Hematopoietic multipotent progenitor cell treated with erythropoietin and hydrocortisone succinate and interleukin-3 and kit ligand, for 17 days (in vitro differentiated cells): ENCODE measurements around the gene SOCS1.
A peak's percentile ranks its signal among the peaks of the same experiment; 100 is the strongest.

Source experiments
- DNase-seq: peaks from one replicate; pipeline ENCODE4 v3.0.0-alpha.2; 2015; ENCODE audit warnings: low spot score

SOCS1 gene

GRCh38 chr16:11260596-11260966, 4.6 kb upstream of the SOCS1 start:
- no peak for DNase-seq

GRCh38 chr16:11259655-11260595, 3.9 kb upstream of the SOCS1 start:
- no peak for DNase-seq

DNA sequence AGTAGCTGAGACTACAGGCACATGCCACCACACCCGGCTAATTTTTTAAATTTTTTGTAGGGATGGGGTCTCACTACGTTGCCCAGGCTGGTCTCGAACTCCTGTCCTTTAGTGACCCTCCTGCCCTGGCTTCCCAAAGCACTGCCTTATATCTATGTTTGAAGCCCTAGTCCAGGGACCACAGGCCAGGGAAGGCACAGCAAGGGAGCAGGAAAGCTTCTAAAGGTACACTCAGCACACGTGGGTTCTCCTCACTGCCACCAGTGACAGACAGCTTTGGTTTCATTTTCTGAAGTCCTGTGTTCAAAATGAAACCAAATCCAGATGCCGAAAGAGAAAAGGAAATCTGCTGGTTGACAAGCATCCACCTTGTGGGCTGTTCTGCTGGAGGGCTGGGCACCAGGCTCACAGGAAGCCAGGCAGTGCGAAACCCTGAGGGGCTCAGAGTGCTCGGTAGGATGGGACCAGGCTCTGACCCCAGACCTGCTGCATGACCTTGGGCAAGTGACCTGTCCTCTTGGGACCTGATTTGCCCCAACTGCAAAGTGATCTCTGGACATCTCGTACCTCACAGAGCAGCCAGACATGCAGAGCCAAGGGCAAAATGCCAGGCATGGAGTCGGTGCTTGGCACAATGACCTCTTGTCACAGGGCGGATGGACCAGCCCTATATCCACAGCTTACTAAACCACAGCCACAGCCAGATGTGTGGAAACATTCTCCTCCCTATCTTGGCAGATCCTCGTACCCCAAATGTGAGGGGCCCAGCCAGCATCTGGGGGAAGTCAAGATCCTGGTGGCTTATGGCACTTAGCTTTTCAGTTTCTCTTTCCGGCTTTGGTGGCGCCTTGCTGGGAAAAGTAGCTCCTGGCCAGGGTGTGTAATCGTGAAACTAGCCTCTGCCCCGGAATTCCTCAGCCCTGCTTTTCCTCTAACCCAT, 2.8 kb upstream of the SOCS1 start:
- DNase-seq = no peak

- peak; percentile 57 for DNase-seq
Observed at GRCh38 chr16:11257131-11257938, 1.3 kb upstream of the SOCS1 start.

DNA sequence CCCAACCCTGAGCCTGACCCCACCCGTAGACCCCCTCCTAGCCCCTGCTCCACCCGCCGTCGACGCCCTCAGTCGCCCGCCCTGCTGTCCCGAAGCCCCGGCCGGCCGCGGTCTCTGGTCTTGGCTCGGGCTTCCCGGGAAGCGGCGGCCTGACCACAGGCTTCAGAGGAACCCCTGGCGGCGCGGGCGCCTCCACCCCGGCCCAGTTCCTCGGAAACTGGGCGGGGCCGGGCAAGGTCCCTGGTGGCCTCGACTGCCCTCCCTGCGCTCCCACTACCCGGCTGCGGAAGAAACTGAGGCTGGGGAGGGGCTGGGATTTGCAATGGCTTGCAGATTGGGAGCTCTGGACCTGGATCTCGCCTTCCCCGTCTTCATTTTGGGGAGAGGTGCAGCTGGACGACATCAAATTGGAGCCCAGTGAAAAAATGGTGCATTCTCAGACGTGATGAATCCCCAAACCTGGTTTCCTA, 692 bp upstream of the SOCS1 start:
- DNase-seq = no peak

GRCh38 chr16:11254913-11255736, 879 bp downstream of the SOCS1 start:
- peak; percentile 23 for DNase-seq

GRCh38 chr16:11253995-11254912, 1.8 kb downstream of the SOCS1 start:
- DNase-seq = peak; percentile 29

DNA sequence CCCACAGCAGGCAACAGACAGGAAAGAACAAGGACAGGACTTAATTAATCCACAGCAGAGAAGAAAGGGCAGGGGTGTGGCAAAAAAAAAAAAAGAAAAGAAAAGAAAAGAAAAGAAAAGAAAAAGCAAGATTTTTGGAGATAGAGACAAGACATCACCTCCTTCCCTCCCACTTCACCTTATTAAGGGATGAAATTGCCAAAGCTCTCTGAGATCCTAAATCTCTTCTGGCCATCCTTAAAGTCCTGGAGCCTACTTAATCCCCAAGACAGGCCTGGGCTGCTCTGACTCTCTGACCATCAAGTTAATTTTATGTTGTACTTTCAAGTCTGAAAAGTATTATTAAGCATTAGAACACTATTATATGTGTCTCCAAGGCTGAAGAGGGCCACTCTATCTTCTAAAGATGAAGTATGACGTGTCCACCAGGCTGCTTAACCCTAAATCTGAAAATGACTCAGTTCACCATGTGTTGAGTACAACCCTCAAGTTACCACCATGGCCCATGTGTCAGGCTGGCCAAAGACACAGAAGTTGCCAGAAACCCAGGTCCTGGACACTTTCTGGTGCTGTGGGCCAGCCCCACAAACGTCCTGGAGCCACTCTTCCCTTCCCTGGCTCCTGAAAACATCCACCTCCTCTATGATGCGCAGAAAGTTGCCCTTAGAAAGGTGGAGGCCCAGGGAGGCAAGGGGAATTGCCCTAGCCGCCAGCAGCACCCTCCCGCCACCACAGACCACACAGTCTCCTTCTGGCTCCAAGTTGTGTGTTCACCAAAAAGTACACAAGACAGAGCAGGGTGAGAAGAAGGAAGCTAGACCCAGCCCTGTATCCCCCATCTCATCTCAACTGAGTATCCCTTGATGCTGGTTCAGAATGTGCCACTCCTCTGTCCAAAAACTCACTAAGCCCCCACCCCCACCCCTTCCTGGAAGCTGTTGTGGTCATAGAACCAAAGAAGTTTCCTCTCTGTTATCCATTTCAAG, 2.7 kb downstream of the SOCS1 start:
- DNase-seq = no peak

- DNase-seq = no peak
Observed at GRCh38 chr16:11252482-11252931, 3.5 kb downstream of the SOCS1 start.

GRCh38 chr16:11251525-11252481, 4.2 kb downstream of the SOCS1 start:
- no peak for DNase-seq

- DNase-seq = no peak
Observed at GRCh38 chr16:11250786-11251524, 5.0 kb downstream of the SOCS1 start.

- no peak for DNase-seq
Observed at GRCh38 chr16:11250091-11250785, 5.8 kb downstream of the SOCS1 start.

GRCh38 chr16:11249233-11250061, 6.6 kb downstream of the SOCS1 start:
- DNase-seq = no peak

GRCh38 chr16:11248133-11248532, 7.9 kb downstream of the SOCS1 start:
- DNase-seq = no peak

DNA sequence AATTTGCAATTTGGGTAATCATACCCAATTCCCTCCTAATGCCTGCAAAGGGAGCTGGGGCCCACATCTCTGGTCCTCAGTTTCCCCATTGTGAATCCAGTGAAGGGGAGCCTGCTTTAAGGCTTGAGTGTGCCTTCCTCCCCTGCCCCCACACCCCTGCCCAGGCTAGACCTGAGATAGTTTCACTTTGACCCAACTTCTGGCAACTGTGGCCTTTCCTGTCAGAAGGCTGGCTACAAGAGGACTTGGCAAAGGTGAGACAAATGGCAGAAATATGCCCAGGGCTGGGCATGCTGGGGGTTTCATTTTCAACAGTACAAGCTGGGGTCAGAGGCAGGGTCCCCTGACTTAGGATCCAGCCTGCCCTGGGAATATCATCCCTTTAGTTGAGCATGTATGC, 10.0 kb downstream of the SOCS1 start:
- no peak for DNase-seq
